Activated CD8-positive, alpha-beta memory T cell treated with anti-CD3 and anti-CD28 coated beads for 48 hours (primary cell): ENCODE results near the gene FLT4.

Source experiments
- DNase-seq, 3 experiments: peaks; one replicate each; pipeline ENCODE4 v3.0.0-alpha.2; 2020; ENCODE audit warnings: low read depth in 2 of 3, low spot score in 2 of 3

FLT4 gene

GRCh38 chr5:180627386-180628120 is 21.8 kb downstream of the FLT4 start:
- no peak for DNase-seq

- no peak for DNase-seq
Observed at GRCh38 chr5:180626661-180627385, 22.6 kb downstream of the FLT4 start.

DNA sequence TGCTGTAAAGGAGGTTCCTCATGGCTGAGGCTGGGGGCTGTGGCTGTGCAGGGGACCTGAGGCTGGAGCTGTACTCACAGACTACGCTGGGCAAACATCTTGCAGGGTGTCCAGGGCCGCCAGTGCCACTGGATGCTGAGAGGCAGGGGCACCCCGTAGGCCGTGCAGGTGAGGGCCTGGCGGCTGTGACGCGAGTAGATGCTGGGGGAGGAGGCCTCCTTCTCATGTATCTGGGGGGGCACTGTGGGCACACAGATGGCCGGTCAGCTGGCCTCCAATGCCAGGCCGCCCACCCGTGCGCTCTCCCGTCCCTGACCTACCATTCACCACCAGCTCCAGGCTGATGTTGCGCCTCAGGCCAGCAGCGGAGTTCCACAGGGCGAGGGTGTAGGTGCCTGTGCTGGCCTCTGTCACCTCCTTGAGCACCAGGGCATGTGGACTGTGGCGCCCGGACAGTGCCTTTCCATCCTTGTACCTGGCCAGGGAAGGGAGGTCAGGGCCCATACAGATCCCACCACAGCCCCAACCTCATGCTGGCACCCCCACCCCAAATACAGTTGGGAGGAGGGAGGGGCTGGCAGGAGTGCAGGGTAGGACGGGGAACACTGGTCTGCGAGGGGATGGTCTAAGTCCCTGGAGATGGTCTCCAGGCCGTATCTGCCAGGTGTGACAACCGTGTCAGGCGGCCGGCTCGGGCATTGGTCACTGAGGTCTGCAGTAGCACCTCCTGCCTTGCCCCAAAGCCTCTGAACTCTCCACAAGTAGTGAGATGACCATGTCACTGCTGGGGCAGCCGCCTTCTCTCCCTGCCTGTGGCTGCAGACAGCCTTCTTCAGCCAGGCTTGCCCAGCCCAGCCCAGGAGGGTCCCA is 23.4 kb downstream of the FLT4 start:
- no peak for DNase-seq

DNA sequence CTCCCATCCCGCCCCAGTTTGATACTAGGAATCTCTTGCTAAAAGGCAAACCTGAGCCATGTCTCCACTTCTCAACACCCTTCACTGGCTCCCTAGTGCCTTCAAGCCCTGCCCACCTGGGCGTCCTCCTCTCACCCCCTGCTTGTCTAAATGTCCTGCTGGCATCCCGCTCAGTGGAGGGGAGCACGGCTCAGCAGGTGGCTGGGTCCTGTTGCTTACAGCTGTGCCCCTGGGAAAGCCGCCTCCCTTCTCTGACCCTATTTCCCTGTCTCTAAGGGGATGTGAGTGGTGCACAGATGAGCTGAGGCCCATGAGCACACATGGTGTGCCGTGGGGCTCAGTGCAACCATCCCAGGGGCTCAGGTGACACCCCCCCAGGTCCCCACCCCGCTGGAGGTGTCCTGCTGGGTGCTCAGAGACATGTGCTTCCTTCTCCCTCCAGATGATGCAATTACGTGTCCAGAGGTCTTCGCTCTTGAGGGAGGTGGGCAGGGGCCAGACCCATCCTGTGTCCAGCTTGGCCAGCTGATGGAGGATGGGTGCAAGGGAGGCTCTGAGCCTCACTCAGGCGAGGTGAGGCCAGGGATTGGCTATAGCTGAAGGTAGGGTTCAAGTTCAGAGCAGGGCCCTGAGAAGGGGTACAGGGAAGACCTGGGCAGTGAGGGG is 24.1 kb downstream of the FLT4 start:
- DNase-seq, result no peak

GRCh38 chr5:180624587-180624986 is 24.8 kb downstream of the FLT4 start:
- DNase-seq, result no peak

DNA sequence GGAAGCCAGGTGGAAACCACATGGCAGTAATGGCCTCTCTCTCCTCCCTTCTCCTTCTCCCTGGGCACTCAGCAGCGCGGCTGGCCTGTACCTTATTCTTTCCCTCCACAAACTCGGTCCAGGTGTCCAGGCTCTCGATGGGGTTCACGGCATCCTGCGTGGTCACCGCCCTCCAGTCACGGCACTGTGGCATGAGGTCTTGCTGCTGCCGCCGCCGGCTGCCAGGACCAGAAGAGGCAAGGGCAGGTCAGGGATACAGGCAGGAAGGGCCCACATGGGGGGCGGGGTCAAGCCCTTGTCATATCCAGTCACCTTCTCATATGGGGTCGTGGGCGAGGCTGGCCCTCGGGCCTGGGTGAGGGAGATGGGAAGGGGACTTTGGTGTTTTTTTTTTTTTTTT is 25.6 kb downstream of the FLT4 start:
- no peak for DNase-seq

GRCh38 chr5:180623411-180623834 is 26.0 kb downstream of the FLT4 start:
- DNase-seq, result no peak

GRCh38 chr5:180622910-180623309 is 26.5 kb downstream of the FLT4 start:
- no peak for DNase-seq

- no peak for DNase-seq
Observed at GRCh38 chr5:180621311-180621710, 28.1 kb downstream of the FLT4 start.

DNA sequence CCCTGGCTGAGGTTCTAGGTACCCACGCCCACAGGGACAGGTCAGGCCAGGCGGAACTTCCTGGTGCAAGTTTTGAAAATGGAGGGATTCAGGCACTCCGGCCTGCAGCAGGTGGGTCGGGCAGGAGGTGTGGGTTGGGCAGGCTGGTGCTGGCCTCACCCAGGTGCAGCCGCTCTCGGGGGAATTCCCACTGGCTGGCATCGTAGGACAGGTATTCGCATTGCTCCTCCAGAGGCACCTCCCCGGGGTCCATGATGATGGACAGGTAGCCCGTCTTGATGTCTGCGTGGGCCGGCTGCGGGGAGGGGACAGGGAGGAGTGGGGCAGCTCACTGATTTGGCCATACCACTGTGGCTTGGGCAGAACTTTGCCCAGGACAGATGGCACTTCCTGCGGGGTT is 29.4 kb downstream of the FLT4 start:
- no peak for DNase-seq

DNA sequence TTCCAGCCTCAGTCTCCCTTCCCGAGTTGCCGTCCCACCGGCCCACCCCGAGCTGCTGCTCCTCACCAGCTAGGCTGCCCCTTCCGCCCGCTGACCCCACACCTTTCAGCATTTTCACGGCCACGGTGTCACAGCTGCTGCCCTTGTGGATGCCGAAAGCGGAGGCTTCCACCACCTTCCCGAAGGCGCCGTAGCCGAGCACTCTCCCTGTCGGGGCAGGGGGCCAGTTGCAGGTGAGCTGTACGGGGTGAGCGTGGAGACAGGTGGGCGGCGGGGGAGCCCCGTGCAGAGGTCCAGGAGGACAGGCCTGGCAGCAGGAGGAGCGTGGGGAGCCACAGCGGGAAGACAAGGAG is 29.9 kb downstream of the FLT4 start:
- DNase-seq, result no peak

- DNase-seq, result no peak
Observed at GRCh38 chr5:180618829-180619562, 30.4 kb downstream of the FLT4 start.

DNA sequence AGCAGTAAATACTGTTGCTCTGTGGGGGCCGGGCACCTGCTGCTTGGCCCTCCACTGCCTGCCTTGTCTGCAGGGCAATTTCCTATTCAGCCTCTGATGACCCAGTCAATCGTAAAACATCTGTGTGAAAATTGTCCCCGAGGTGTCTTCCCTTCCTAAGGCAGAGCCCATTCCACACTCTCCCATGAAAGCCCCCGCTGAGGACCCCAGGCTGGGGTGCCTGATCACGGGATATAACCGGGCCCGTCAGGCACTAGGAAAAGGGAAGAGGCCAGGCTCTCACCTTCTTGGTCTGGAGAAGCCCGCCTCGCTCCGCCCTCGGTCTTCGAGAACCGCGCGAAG is 30.9 kb downstream of the FLT4 start:
- no peak for DNase-seq

GRCh38 chr5:180613814-180614188 is 35.6 kb downstream of the FLT4 start:
- DNase-seq, result no peak

DNA sequence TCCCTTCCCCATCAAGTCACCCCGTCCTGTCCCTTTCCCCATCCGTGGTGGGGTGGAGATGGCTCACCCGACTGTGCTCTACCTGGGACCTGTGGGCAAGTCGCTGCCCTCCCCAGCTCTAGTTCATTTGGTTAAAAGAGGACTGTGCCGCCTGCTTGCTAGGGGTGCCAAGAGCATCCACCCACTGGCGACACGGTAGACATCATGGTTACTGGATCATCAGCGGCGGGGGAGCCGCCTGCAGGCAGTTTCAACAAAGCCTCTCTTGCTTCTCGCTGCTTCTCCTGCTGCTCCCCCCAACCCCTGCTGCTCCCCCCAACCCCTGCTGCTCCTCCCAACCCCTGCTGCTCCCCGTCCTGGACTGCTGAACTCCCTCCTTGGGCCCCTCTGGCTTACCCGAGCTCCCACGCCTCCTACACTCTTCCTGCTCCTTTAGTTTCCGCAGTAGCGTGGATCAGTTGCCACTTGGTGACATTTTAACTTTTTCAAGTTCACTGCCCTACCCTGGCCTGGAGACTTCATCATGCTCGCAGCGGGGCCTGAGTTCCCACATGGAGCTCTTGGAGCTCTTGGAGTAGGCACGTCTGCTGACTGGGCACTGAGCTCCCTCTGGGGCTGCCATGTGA is 36.1 kb downstream of the FLT4 start:
- DNase-seq, result no peak

- DNase-seq, result no peak
Observed at GRCh38 chr5:180612683-180613082, 36.7 kb downstream of the FLT4 start.

- no peak for DNase-seq
Observed at GRCh38 chr5:180611140-180611850, 38.1 kb downstream of the FLT4 start.

DNA sequence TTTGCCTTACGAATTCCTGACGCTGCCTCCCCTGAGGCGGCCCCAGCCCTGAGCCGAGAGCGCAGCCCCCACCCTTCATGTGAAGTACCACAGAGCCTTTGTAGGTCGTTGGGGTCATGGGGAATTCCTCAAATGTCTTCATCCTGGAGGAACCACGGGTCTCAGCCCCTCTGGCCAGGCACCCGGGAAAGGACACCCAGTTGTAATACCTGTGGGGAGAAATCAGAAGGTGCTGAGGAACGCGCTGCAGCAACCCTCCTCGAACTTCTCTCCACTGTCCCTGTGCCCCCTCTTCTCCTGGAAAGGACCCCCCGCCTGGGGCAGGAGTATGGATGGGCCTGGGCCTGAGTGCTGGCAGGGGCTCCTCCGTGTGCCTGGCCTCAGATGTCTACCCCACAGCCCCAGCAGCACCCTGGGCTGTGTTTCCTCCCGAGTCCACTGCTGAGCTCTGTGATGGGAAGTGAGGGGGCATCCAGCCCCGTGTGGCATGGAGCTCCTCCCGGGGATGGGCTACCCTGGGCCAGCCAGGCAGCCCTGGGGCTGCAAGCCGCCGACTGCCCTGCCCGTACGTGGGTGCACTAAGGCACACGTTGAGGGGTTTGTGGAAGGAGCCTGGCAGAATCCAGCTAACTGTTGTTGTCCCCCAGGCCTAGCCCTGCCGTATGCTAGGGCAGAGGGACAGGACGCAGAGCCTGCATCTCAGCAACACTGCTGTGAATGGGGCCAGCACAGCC is 39.4 kb downstream of the FLT4 start:
- DNase-seq, result no peak

DNA sequence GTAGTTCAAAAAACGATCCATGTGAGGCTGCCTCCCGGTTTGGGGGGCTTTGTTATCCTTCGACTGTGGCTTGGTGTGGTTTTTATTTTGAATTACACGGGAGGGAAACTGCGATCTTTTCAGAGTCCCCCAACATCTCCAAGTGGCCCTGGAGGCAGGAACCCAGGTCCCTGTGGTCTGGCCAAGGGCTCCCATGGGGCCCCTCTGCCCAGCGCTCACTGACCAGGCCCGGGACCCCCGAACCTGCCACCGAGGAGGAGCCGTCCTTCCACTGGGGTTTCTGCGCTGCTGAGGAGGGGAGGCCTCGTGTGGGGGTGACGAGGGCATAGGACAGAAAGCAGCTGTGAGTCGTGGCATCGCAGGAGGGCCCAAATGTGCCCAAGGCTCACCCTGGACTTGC is 40.0 kb downstream of the FLT4 start:
- DNase-seq, result no peak
